Measurements from ENCODE around the gene C14orf93.

Gene C14orf93

DNA sequence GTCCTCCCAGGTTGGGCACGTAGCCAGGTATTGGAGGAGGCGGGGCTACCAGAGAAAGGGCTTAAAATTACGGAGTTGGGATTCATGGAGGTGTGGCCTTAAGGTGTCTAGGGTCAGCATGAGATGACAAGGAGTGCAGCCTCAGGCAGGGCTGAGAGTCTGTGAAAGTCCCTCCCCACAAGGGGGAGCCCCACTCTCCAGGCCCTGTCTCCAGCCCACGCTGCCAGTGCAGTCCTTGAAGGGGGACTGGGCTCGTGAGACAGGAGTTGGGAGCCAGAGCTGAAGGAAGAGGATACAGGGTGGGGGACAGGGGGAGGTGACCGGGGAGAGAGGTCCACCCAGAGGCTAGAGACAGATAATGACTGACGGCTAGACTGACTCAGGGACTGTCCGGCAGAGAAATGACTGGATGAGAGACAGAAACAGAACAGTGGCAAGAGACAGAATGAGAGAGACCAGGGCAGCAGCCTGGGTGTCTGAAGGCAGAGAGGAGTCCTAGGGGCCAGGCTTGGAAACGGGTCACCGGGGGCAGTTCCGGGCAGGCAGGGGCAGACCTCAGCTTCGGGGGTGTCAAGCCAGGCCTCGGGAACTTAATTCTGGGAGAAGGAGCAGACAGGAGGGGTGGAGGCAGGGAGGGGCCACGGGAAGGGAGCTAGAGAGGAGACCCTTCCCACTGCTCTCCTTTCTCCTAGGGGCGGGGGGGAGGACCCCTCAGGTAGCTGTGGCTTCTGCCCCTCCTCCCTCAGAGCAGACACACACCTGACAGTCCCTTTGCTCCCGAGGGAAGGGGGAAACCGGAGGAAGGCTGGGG, 46.4 kb upstream of the C14orf93 start:
- Mint-ChIP-seq H3K4me1 (peaks cover 75% of the 10 kb centered on the region), H3K36me3 (ENCODE audit: low read depth) (peaks cover 38% of the 10 kb centered on the region), H3K27me3 (ENCODE audit: low read depth, poor library complexity) (no peaks in the 10 kb centered on the region), H3K27ac (peak overlapping the region; percentile 70), H3K9me3 (no peaks in the 10 kb centered on the region), H3K4me3 (peak overlapping the region; percentile 96)
- TF ChIP-seq, protein P1, sequence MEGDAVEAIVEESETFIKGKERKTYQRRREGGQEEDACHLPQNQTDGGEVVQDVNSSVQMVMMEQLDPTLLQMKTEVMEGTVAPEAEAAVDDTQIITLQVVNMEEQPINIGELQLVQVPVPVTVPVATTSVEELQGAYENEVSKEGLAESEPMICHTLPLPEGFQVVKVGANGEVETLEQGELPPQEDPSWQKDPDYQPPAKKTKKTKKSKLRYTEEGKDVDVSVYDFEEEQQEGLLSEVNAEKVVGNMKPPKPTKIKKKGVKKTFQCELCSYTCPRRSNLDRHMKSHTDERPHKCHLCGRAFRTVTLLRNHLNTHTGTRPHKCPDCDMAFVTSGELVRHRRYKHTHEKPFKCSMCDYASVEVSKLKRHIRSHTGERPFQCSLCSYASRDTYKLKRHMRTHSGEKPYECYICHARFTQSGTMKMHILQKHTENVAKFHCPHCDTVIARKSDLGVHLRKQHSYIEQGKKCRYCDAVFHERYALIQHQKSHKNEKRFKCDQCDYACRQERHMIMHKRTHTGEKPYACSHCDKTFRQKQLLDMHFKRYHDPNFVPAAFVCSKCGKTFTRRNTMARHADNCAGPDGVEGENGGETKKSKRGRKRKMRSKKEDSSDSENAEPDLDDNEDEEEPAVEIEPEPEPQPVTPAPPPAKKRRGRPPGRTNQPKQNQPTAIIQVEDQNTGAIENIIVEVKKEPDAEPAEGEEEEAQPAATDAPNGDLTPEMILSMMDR (IDR thresholded peaks at IDR 0.05): peak; percentile 69
- DNase-seq: peak; percentile 81

DNA sequence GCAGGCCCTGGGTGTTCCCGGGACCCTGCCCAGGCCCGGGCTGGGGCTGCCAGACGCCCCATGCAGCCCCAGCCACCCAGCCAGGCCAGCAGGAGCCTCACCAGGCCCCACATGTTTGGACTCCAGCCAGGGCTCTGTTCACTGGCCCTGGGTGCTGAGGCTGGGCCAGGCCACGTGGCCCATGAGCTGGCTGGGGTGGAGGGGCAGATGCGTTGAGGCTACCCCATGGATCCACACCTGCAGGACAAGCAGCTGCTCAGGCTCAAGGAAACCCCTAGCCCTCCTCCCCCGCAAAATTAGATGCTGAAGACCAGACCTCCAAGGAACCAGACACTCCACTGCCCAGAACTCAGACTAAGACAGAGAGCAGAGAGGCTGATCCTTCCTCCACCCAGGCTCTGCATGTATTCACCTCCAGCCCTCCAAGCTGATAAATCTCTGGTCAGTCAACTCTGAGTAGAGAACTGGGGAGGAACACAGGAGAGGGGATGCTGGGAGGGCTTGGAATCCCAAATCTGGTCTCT, 45.7 kb upstream of the C14orf93 start:
- no peak for DNase-seq
- no peaks in the 10 kb centered on the region for H3K9me3 Mint-ChIP-seq
- no peaks in the 10 kb centered on the region for H3K27me3 Mint-ChIP-seq (ENCODE audit: low read depth, poor library complexity)
- H3K27ac Mint-ChIP-seq: peak overlapping the region; percentile 43
- peaks cover 33% of the 10 kb centered on the region for H3K36me3 Mint-ChIP-seq (ENCODE audit: low read depth)
- H3K4me3 Mint-ChIP-seq: peak overlapping the region; percentile 96
- TF ChIP-seq, protein P1 (IDR thresholded peaks at IDR 0.05): no peak
- H3K4me1 Mint-ChIP-seq: peaks cover 71% of the 10 kb centered on the region

GRCh38 chr14:23055147-23055550, 45.2 kb upstream of the C14orf93 start:
- peaks cover 34% of the 10 kb centered on the region for H3K36me3 Mint-ChIP-seq (ENCODE audit: low read depth)
- H3K27me3 Mint-ChIP-seq (ENCODE audit: low read depth, poor library complexity): no peaks in the 10 kb centered on the region
- DNase-seq: no peak
- TF ChIP-seq, protein P1 (IDR thresholded peaks at IDR 0.05): no peak
- peak overlapping the region; percentile 66 for H3K4me3 Mint-ChIP-seq
- no peaks in the 10 kb centered on the region for H3K9me3 Mint-ChIP-seq
- H3K4me1 Mint-ChIP-seq: peaks cover 70% of the 10 kb centered on the region
- no peak overlapping the region for H3K27ac Mint-ChIP-seq

GRCh38 chr14:23054000-23054811, 44.3 kb upstream of the C14orf93 start:
- DNase-seq: peak; percentile 59
- Mint-ChIP-seq H3K4me3 (peak overlapping the region; percentile 66), H3K9me3 (no peaks in the 10 kb centered on the region), H3K27me3 (ENCODE audit: low read depth, poor library complexity) (no peaks in the 10 kb centered on the region), H3K27ac (no peak overlapping the region), H3K36me3 (ENCODE audit: low read depth) (peaks cover 40% of the 10 kb centered on the region), H3K4me1 (peaks cover 65% of the 10 kb centered on the region)
- TF ChIP-seq, protein P1 (IDR thresholded peaks at IDR 0.05): peak; percentile 31

GRCh38 chr14:23053426-23053825, 43.5 kb upstream of the C14orf93 start:
- Mint-ChIP-seq H3K4me1 (peaks cover 57% of the 10 kb centered on the region), H3K9me3 (no peaks in the 10 kb centered on the region), H3K27ac (no peak overlapping the region), H3K27me3 (ENCODE audit: low read depth, poor library complexity) (no peaks in the 10 kb centered on the region), H3K36me3 (ENCODE audit: low read depth) (peaks cover 43% of the 10 kb centered on the region), H3K4me3 (no peak overlapping the region)
- TF ChIP-seq, protein P1 (IDR thresholded peaks at IDR 0.05): no peak
- DNase-seq: no peak

Data from nephron progenitor cell (in vitro differentiated cells).